Vagina (tissue), 2 donors: ENCODE measurements around the gene AMMECR1. TPM values are rescaled to one million over a fixed set of nuclear protein-coding genes. Genes with fewer than 3 reads are reported as not detected.

Experiments
- DNase-seq, 2 donors: peaks; one replicate each; pipeline ENCODE4 v3.0.0-alpha.2; 2017; ENCODE audit errors: extremely low spot score in 2 of 2
- H3K27ac ChIP-seq: fragments of 200-600 bp; sonication (generic); one replicate; pipeline ENCODE4 v1.5.1; 2019
- H3K27me3 ChIP-seq: fragments of 200-600 bp; sonication (generic); one replicate; pipeline ENCODE4 v1.5.1; 2019
- H3K36me3 ChIP-seq, 2 donors: fragments of 200-600 bp; sonication (generic); one replicate each; pipeline ENCODE4 v1.5.1; 2017 to 2019
- H3K4me1 ChIP-seq: fragments of 200-600 bp; sonication (generic); one replicate; pipeline ENCODE4 v1.5.1; 2019
- H3K4me3 ChIP-seq, 2 donors: fragments of 200-600 bp; sonication (generic); 1 replicate in 1 of 2; 2 replicates in 1 of 2; pipeline ENCODE4 v1.5.1; 2016 to 2019
- H3K9me3 ChIP-seq: fragments of 200-600 bp; sonication (generic); one replicate; pipeline ENCODE4 v1.5.1; 2019
- POLR2A ChIP-seq, 2 donors: fragments of 450-650 bp; IDR thresholded peaks; one replicate each; pipeline ENCODE4 v1.6.1; 2017; ENCODE audit warnings: antibody characterized with exemption in 2 of 2, mild to moderate bottlenecking in 2 of 2, moderate library complexity in 2 of 2
- POLR2AphosphoS5 ChIP-seq, 2 donors: sonication (generic); formaldehyde crosslinking; IDR thresholded peaks; one replicate each; pipeline ENCODE4 v1.9.0; 2017; ENCODE audit warnings: antibody characterized with exemption in 2 of 2, mild to moderate bottlenecking in 2 of 2, low read depth in 1 of 2; ENCODE audit not compliant: insufficient read depth in 1 of 2
- intact Hi-C: fragments of 100-400 bp; cut with DNase I; formaldehyde crosslinking; loops from one replicate; pipeline ENCODE4 v1.15.1; 2023
- total RNA-seq: library from RNA; depleted of rRNA; stranded (reverse); fragments of >200 nt; gene quantifications from one replicate; pipeline ENCODE4 v1.2.3, GENCODE V29; 2016
- TF ChIP-seq, protein P1 (sequence below), 3 experiments: fragments of 450-650 bp in 2 of 3; fragments of 200-600 bp in 1 of 3; sonication (generic) in 1 of 3; IDR thresholded peaks; one replicate each; pipeline ENCODE4 v1.5.1; 2017 to 2019; ENCODE audit warnings: antibody characterized with exemption in 3 of 3, mild to moderate bottlenecking in 2 of 3, moderate library complexity in 2 of 3

The AMMECR1 gene
- total RNA-seq, 1 donor from 2014 or later, result 8.1 TPM

DNA sequence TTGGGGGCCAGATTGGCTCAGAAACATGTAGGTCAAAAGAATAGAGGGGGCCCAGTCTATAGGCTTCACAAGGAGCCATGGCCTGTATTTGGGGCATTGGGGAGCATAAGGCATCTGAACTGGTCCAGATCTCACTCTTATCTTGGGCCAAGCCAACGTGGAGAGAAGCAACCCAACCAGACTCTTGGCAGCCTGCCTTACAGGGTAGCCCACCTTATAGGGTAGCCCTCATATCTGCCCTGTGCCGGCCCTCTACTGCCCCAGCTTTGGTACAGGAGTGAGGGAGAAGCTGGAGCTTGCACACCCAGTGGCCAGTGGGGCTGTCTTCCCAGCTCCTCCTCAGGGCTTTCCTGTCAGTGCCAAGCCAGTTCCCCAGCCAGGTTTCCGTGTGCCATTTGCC is 142.2 kb downstream of the AMMECR1 start:
- intact Hi-C loops, result no loop called here
- H3K4me3 ChIP-seq, result no peak overlapping the region
- no peaks in the 10 kb centered on the region for H3K36me3 ChIP-seq
- peak in 1 of 2 donors; percentile 64 for DNase-seq
- no peaks in the 10 kb centered on the region for H3K27me3 ChIP-seq
- H3K9me3 ChIP-seq, result no peaks in the 10 kb centered on the region
- TF ChIP-seq POLR2AphosphoS5 (IDR thresholded peaks at IDR 0.05; ENCODE audit: insufficient read depth in 1 of 2, low read depth in 1 of 2), result no peak
- TF ChIP-seq POLR2A (IDR thresholded peaks at IDR 0.05), result no peak
- TF ChIP-seq, protein P1, sequence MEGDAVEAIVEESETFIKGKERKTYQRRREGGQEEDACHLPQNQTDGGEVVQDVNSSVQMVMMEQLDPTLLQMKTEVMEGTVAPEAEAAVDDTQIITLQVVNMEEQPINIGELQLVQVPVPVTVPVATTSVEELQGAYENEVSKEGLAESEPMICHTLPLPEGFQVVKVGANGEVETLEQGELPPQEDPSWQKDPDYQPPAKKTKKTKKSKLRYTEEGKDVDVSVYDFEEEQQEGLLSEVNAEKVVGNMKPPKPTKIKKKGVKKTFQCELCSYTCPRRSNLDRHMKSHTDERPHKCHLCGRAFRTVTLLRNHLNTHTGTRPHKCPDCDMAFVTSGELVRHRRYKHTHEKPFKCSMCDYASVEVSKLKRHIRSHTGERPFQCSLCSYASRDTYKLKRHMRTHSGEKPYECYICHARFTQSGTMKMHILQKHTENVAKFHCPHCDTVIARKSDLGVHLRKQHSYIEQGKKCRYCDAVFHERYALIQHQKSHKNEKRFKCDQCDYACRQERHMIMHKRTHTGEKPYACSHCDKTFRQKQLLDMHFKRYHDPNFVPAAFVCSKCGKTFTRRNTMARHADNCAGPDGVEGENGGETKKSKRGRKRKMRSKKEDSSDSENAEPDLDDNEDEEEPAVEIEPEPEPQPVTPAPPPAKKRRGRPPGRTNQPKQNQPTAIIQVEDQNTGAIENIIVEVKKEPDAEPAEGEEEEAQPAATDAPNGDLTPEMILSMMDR (IDR thresholded peaks at IDR 0.05), result no peak
- H3K27ac ChIP-seq, result no peak overlapping the region
- H3K4me1 ChIP-seq, result peaks cover under 1% of the 10 kb centered on the region

DNA sequence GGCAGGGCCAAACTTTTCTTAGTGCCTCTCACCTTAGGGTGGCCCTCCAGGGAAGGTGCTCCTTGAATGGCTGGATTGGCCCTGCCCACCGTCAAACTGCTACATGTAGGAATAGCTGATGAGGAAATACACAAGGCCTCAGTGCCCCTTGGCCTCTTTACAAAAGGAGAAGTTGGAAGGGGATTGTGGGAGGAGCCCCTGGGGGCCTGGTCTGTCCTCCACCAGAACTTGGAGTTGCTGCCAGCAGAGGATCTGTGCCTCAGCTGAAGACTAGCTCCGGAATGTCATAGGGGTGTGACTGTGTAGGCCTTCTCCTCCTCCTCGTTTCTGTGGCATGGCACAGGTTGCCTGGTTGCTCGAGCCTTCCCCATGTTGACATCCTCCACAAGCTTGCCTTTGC is 142.7 kb downstream of the AMMECR1 start:
- no peak overlapping the region for H3K4me3 ChIP-seq
- H3K36me3 ChIP-seq, result no peaks in the 10 kb centered on the region
- H3K27ac ChIP-seq, result no peak overlapping the region
- TF ChIP-seq, protein P1 (IDR thresholded peaks at IDR 0.05), result no peak
- TF ChIP-seq POLR2AphosphoS5 (IDR thresholded peaks at IDR 0.05; ENCODE audit: insufficient read depth in 1 of 2, low read depth in 1 of 2), result no peak
- TF ChIP-seq POLR2A (IDR thresholded peaks at IDR 0.05), result no peak
- DNase-seq, result no peak
- no peaks in the 10 kb centered on the region for H3K27me3 ChIP-seq
- intact Hi-C loops, result no loop called here
- H3K4me1 ChIP-seq, result no peaks in the 10 kb centered on the region
- H3K9me3 ChIP-seq, result no peaks in the 10 kb centered on the region

- intact Hi-C loops, result no loop called here
Observed at GRCh38 chrX:110173192-110174175, 144.4 kb downstream of the AMMECR1 start.

DNA sequence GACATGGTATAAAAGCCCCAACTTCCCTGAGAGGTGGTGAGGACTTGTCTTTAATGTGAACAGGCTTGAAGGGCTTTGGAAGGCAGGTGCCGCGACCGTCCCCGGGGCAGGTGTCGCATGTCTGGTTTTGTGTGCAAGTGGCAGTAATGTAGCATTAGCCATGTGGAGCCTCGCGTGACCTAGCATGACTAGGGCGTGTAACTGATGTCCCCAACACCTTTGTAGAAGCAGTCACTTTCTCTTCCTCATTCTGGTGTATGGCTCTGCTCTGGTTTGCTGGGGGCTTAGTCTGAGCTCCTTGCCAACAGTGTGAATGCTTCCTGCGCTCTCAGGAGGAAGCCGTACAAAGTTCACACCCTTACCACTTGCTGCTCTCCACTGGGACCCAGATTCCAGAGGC is 145.7 kb downstream of the AMMECR1 start:
- Histone ChIP-seq H3K4me1 (no peaks in the 10 kb centered on the region), H3K27me3 (no peaks in the 10 kb centered on the region), H3K36me3 (no peaks in the 10 kb centered on the region), H3K27ac (no peak overlapping the region), H3K9me3 (no peaks in the 10 kb centered on the region), H3K4me3 (no peak overlapping the region)
- no peak for TF ChIP-seq POLR2A (IDR thresholded peaks at IDR 0.05)
- peak in 1 of 2 donors; percentile 78 for DNase-seq
- intact Hi-C loops, result no loop called here

More at GRCh38 chrX:110173192-110174175, 144.4 kb downstream of the AMMECR1 start:
- Histone ChIP-seq H3K9me3 (no peaks in the 10 kb centered on the region), H3K4me1 (no peaks in the 10 kb centered on the region), H3K27me3 (no peaks in the 10 kb centered on the region), H3K4me3 (no peak overlapping the region), H3K36me3 (no peaks in the 10 kb centered on the region), H3K27ac (no peak overlapping the region)
- peak in 1 of 2 donors; percentile 70 for DNase-seq
- TF ChIP-seq, protein P1 (IDR thresholded peaks at IDR 0.05), result no peak
- no peak for TF ChIP-seq POLR2A (IDR thresholded peaks at IDR 0.05)
- no peak for TF ChIP-seq POLR2AphosphoS5 (IDR thresholded peaks at IDR 0.05; ENCODE audit: insufficient read depth in 1 of 2, low read depth in 1 of 2)

GRCh38 chrX:110171442-110171841 is 146.4 kb downstream of the AMMECR1 start:
- Histone ChIP-seq H3K4me1 (no peaks in the 10 kb centered on the region), H3K9me3 (no peaks in the 10 kb centered on the region), H3K27me3 (no peaks in the 10 kb centered on the region), H3K36me3 (no peaks in the 10 kb centered on the region), H3K4me3 (no peak overlapping the region), H3K27ac (no peak overlapping the region)
- TF ChIP-seq POLR2AphosphoS5 (IDR thresholded peaks at IDR 0.05; ENCODE audit: insufficient read depth in 1 of 2, low read depth in 1 of 2), result no peak
- TF ChIP-seq POLR2A (IDR thresholded peaks at IDR 0.05), result no peak
- TF ChIP-seq, protein P1 (IDR thresholded peaks at IDR 0.05), result no peak
- DNase-seq, result peak in 1 of 2 donors; percentile 40
- intact Hi-C loops, result no loop called here
